ENCODE measurements around the gene ZFYVE21.

The ZFYVE21 gene

DNA sequence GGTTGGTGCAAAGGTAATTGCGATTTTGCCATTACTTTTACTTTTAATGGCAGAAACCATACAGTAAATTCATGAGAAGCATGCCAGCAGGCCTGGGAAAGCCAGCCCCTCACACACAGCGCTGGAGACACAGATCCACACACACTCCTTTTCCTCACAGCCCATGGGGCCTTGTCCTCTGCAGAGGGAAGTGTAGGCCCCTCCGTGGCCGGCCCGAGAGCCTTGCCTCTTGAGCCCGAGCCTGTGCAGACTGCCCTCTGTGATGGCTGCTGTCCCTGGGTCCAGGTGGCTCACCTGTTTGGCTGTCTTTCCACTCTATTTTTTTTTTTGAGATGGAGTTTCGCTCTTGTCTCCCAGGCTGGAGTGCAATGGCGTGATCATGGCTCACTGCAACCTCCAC, 39.7 kb upstream of the ZFYVE21 start:
- Histone ChIP-seq H3K27me3 (replicated peaks) (no peaks in the 10 kb centered on the region), H3K4me3 (ENCODE audit: low read depth, low read length) (no peak overlapping the region), H3K27ac (no peak overlapping the region), H3K36me3 (replicated peaks) (peaks cover 90% of the 10 kb centered on the region)
- no peak for DNase-seq
- in situ Hi-C loops (cut with HindIII; ENCODE audit: low pct_ligation_motif_present, low sequenced_read_pairs), result no loop called here
- TF ChIP-seq, protein P1, sequence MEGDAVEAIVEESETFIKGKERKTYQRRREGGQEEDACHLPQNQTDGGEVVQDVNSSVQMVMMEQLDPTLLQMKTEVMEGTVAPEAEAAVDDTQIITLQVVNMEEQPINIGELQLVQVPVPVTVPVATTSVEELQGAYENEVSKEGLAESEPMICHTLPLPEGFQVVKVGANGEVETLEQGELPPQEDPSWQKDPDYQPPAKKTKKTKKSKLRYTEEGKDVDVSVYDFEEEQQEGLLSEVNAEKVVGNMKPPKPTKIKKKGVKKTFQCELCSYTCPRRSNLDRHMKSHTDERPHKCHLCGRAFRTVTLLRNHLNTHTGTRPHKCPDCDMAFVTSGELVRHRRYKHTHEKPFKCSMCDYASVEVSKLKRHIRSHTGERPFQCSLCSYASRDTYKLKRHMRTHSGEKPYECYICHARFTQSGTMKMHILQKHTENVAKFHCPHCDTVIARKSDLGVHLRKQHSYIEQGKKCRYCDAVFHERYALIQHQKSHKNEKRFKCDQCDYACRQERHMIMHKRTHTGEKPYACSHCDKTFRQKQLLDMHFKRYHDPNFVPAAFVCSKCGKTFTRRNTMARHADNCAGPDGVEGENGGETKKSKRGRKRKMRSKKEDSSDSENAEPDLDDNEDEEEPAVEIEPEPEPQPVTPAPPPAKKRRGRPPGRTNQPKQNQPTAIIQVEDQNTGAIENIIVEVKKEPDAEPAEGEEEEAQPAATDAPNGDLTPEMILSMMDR (IDR thresholded peaks at IDR 0.05; ENCODE audit: low read depth, low read length, missing control alignments), result no peak

DNA sequence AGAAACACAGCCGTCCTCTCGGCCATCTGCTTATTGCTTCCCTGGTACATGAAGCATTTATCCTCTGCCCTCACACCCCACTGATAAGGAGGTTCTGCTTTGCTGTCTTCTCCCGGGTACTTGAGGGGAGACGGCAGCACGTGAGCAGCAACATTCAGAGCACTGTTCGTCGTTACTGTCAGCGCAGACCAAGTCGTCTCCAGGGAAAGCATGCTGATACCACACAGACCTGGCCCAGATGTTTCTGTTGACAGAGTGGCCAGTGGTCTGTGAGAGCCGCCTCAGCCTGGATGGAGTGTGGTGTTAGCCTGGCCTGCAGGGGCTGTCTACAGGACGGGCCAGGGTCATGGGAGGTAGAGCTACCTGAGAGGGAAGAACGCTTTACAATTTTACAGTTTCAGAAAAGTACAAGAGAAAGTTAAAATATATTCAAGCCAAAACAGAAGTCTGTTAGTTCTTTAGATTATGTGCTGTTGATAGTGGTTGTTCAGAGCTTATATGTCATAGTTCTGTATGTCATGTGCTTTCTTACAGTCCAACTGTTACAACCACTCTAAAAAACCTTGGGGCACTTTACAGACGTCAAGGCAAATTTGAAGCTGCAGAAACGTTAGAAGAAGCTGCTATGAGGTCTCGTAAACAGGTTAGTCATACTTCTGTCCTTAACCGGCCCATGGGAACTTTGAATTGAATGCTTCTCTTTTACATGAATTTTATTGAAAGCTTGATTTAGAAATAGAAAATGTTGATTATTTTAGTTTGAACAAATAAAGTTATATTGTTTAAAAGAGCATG, 38.5 kb upstream of the ZFYVE21 start:
- Histone ChIP-seq H3K27ac (no peak overlapping the region), H3K4me3 (ENCODE audit: low read depth, low read length) (no peak overlapping the region), H3K27me3 (replicated peaks) (no peaks in the 10 kb centered on the region), H3K36me3 (replicated peaks) (peaks cover 89% of the 10 kb centered on the region)
- in situ Hi-C loops (cut with HindIII; ENCODE audit: low pct_ligation_motif_present, low sequenced_read_pairs), result no loop called here
- TF ChIP-seq, protein P1 (IDR thresholded peaks at IDR 0.05; ENCODE audit: low read depth, low read length, missing control alignments), result no peak
- no peak for DNase-seq

DNA sequence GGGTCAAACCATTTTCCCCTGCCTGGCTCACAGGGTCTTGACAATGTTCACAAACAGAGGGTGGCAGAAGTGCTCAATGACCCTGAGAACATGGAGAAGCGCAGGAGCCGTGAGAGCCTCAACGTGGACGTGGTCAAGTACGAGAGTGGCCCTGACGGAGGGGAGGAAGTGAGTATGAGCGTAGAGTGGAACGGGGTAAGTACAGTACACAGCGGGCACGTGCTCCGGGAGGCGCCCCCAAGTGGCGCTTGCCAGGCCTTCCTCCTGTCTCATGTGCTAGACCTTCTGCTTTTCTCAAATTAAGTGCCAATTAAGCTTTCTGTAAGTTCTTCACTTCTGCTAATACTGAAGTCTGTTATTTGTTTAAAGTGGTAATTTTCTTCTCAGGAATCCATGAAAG, 36.3 kb upstream of the ZFYVE21 start:
- in situ Hi-C loops (cut with HindIII; ENCODE audit: low pct_ligation_motif_present, low sequenced_read_pairs), result no loop called here
- DNase-seq, result peak; percentile 17
- no peak overlapping the region for H3K27ac ChIP-seq
- no peaks in the 10 kb centered on the region for H3K27me3 ChIP-seq (replicated peaks)
- TF ChIP-seq, protein P1 (IDR thresholded peaks at IDR 0.05; ENCODE audit: low read depth, low read length, missing control alignments), result peak; percentile 74
- no peak overlapping the region for H3K4me3 ChIP-seq (ENCODE audit: low read depth, low read length)
- peaks cover 88% of the 10 kb centered on the region for H3K36me3 ChIP-seq (replicated peaks)

DNA sequence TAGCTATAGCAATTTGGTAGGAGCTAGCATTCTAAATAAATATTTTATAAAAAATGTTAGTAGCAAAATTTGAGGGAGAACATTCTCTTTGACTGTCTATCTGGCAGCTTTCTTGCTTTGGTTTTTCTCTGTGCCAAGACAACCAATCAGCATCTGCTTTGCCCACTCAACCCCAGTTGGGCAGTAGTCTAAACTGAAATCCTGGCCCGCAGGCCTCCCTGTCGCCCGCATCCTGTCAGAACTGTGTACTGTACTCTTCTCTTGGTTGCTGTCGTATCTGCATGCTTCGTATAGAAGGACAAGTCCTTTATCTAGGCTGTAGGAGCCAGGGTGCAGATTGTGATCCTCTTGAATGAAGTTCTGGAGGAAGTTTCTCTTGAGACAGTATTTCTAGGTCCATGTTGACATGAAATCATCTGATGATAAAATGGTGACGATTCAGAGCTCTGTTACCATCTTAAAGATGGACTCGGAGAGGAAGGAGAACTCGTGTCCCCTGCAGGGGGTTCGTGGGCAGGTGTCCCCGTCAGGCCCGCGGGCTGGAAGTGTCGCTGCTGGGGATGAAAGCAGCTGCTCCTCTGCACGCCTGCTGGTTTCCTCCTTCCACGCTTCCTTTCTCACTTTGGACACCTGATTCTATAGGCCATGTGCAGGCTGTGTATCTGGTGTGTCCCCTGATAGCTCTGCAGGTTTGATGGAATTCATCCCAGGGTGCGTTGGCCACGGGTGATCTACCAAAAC, 34.9 kb upstream of the ZFYVE21 start:
- Histone ChIP-seq H3K36me3 (replicated peaks) (peaks cover 87% of the 10 kb centered on the region), H3K27ac (no peak overlapping the region), H3K27me3 (replicated peaks) (no peaks in the 10 kb centered on the region), H3K4me3 (ENCODE audit: low read depth, low read length) (no peak overlapping the region)
- no peak for DNase-seq
- TF ChIP-seq, protein P1 (IDR thresholded peaks at IDR 0.05; ENCODE audit: low read depth, low read length, missing control alignments), result no peak
- in situ Hi-C loops (cut with HindIII; ENCODE audit: low pct_ligation_motif_present, low sequenced_read_pairs), result no loop called here

GRCh38 chr14:103683139-103683538, 32.5 kb upstream of the ZFYVE21 start:
- Histone ChIP-seq H3K27me3 (replicated peaks) (no peaks in the 10 kb centered on the region), H3K27ac (no peak overlapping the region), H3K4me3 (ENCODE audit: low read depth, low read length) (no peak overlapping the region), H3K36me3 (replicated peaks) (peaks cover 77% of the 10 kb centered on the region)
- in situ Hi-C loops (cut with HindIII; ENCODE audit: low pct_ligation_motif_present, low sequenced_read_pairs), result no loop called here
- TF ChIP-seq, protein P1 (IDR thresholded peaks at IDR 0.05; ENCODE audit: low read depth, low read length, missing control alignments), result no peak
- no peak for DNase-seq

All from brain microvascular endothelial cell (primary cell).